GM13976 (cell line): Measurements from ENCODE around the gene MEGF11.

Experiments
- DNase-seq: peaks from one replicate; pipeline ENCODE4 v3.0.0; 2012; ENCODE audit warnings: low spot score
- CTCF ChIP-seq: IDR thresholded peaks from 2 replicates; pipeline ENCODE4 v1.5.1; 2012; ENCODE audit warnings: borderline replicate concordance, mild to moderate bottlenecking; ENCODE audit not compliant: insufficient read depth; ENCODE audit errors: extremely low read depth, missing control alignments, control extremely low read depth
- in situ Hi-C: fragments of 300-500 bp; cut with MboI; formaldehyde crosslinking; loops from one replicate; pipeline ENCODE4 v1.12.0; 2022; ENCODE audit warnings: low sequenced_read_pairs, mixed read lengths, inconsistent platforms; ENCODE audit not compliant: unreplicated experiment

The MEGF11 gene

GRCh38 chr15:65845826-65846519 is 407.6 kb downstream of the MEGF11 start:
- no peak for DNase-seq
- in situ Hi-C loops = no loop called here
- TF ChIP-seq CTCF = no peak
